Ovary (tissue), 3 donors: Measurements from ENCODE around the gene PRKCE.

Source experiments
- CTCF ChIP-seq, 3 donors: fragments of 450-650 bp in 2 of 3; fragments of 200-600 bp in 1 of 3; IDR thresholded peaks; one replicate each; pipeline versions ENCODE4 v1.5.1 to v1.8.0; 2016 to 2022; ENCODE audit warnings: antibody characterized with exemption in 3 of 3, mild to moderate bottlenecking in 1 of 3
- EP300 ChIP-seq: sonication (generic); formaldehyde crosslinking; IDR thresholded peaks from one replicate; pipeline ENCODE4 v1.6.1; 2017; ENCODE audit warnings: antibody characterized with exemption
- POLR2A ChIP-seq: fragments of 450-650 bp; IDR thresholded peaks from one replicate; pipeline ENCODE4 v1.6.1; 2017; ENCODE audit warnings: antibody characterized with exemption, mild to moderate bottlenecking, moderate library complexity
- donor health status: DM: no; HTN: no; CAD: no.

- no peak for TF ChIP-seq CTCF (IDR thresholded peaks at IDR 0.05)
- no peak for TF ChIP-seq EP300
- no peak for TF ChIP-seq POLR2A
These were observed 340.7 kb downstream of the PRKCE start for GRCh38 chr2:45992021-45992740.
